Fibroblast of pulmonary artery (primary cell): Measurements from ENCODE around the gene TBCEL.
A peak's percentile ranks its signal among the peaks of the same experiment; 100 is the strongest.
"Not testable (repeated sequence)": the region's sequence is repeated elsewhere in the genome, so short reads cannot be mapped to it uniquely, and the experiment has no call there.

Experiments
- DNase-seq: peaks from one replicate; pipeline ENCODE4 v3.0.0-alpha.2; 2010; ENCODE audit warnings: low read depth
- H3K4me3 ChIP-seq: replicated peaks from 2 replicates; pipeline ENCODE4 v1.5.1; 2011; ENCODE audit warnings: low read depth, mild to moderate bottlenecking, control low read depth, low read length, moderate library complexity
- TF ChIP-seq, protein P1 (sequence below): IDR thresholded peaks from 2 replicates; pipeline ENCODE4 v1.5.1; 2011; ENCODE audit warnings: mild to moderate bottlenecking, control low read depth, low read length, inconsistent platforms; ENCODE audit errors: missing control alignments

Gene TBCEL

DNA sequence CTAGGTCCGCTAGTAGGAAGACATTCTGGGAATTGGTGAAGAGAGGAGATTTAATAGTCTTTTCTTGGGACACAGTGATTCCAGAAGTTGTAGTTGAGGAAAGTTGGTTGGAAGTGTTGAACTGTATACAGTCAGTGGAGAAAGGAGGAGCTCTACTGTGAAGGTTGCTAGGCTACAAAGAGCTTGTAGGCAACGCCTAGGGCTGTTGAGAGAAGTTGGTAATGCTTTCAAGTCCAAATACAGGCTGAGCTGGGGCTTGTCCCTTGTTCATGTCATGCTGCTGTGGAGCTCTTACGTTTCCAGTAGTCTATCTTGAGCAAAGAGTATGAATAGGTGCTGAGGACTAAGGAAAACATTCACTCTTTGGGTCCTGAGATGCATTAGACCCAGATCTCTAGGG lies 1.1 kb downstream of the TBCEL start:
- peak; percentile 25 for DNase-seq
- TF ChIP-seq, protein P1, sequence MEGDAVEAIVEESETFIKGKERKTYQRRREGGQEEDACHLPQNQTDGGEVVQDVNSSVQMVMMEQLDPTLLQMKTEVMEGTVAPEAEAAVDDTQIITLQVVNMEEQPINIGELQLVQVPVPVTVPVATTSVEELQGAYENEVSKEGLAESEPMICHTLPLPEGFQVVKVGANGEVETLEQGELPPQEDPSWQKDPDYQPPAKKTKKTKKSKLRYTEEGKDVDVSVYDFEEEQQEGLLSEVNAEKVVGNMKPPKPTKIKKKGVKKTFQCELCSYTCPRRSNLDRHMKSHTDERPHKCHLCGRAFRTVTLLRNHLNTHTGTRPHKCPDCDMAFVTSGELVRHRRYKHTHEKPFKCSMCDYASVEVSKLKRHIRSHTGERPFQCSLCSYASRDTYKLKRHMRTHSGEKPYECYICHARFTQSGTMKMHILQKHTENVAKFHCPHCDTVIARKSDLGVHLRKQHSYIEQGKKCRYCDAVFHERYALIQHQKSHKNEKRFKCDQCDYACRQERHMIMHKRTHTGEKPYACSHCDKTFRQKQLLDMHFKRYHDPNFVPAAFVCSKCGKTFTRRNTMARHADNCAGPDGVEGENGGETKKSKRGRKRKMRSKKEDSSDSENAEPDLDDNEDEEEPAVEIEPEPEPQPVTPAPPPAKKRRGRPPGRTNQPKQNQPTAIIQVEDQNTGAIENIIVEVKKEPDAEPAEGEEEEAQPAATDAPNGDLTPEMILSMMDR, result no peak
- peak overlapping the region; percentile 91 for H3K4me3 ChIP-seq

DNA sequence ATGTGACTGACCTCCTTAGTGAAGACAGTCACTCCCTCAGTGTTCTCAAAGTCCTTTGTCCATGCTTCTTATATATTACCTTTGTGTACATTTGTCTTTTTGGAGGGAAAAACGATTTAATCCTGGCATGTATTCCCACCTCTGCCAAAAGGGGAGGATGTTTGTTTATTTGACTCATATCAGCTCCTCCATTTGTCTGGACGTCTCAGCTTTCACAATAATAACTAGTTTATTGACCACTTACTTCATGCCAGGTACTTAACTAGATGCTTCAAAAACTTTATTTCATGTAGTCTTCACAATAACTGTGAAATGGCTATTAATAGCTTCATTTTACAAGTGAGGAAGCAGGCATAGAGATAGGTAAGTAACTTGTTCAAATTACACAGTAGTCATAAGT lies 5.3 kb downstream of the TBCEL start:
- H3K4me3 ChIP-seq, result no peak overlapping the region
- DNase-seq, result no peak
- TF ChIP-seq, protein P1, result no peak

DNA sequence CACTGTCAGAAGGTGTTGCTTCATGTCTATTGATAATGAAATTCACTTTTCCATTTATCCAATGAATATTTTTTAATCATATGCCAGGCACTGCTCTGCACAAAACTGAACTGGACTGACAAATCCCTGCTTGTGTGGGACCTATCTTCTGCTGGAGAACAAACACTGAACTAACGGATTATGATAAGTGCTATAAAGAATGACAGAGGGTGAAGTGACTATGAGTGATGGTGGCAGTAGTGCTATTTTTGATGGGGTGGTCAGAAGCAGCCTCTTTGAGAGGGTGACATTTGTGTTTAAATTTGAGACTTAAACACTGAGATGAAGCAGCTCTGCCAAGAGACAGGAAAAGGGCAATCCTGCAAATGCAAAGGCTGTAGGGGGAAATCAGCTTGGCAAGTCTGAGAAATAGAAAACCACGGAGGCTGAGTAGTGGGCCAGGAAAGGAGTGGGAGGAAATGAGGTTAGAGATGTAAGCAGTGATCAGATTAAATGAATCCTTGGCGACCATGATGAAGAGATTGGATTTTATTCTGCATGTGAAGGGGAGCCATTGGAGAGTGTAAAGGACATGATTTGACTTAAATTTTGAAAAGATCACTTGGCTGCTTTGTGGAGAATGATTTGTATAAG lies 6.0 kb downstream of the TBCEL start:
- TF ChIP-seq, protein P1, result no peak
- DNase-seq, result no peak
- no peak overlapping the region for H3K4me3 ChIP-seq

DNA sequence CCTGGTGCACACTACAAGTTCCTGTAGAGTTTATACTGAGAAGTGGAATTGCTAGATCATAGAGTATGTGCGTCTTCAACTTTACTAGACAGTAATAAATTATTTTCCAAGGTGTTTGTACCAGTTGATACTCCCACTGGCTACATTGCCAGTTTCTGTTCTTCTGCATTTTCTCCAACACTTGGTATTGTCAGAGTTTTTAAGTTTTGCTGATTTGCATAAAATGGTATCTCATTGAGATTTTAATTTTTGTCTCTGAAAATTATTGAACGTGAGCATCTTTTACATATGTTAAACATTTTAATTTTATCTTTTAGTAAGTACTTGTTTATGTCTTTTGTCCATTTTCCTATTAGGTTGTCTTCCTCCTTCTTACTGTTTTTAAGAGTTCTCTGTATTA lies 7.3 kb downstream of the TBCEL start:
- TF ChIP-seq, protein P1, result no peak
- no peak for DNase-seq
- no peak overlapping the region for H3K4me3 ChIP-seq

DNA sequence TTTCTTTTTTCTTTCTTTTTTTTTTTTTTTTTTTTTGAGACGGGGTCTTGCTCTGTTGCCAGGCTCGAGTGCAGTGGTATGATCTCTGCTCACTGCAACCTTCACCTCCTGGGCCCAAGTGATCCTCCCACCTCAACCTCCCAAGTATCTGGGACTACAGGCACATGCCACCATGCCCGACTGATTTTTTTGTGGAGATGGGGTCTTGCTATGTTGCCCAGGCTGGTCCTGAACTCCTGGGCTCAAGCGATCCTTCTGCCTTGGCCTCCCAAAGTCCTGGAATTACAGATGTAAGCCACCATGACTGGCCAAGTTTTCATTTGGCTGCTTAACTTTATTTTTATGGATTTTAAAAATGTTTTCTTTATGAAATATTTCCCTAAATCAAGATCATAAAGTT lies 7.7 kb downstream of the TBCEL start:
- not testable (repeated sequence) for H3K4me3 ChIP-seq, DNase-seq

DNA sequence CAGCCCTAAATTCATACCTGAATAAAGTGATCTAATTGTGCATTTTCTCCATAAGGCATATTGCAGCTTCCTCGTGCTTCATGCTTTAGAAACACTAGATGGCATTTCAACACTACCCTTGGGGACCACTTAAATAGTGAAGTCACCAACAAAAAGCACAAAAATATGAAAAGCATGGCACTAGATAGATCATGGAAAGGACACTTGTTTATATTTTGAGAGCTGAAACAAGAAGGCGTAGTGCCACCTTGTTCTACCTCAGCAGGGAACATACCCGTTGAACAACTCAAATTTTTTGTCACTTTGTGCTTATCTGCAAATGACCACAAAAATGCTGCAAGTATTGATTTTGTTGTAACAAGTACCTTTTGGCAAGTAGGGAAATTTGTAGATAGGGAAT lies 8.6 kb downstream of the TBCEL start:
- TF ChIP-seq, protein P1, result no peak
- DNase-seq, result no peak

DNA sequence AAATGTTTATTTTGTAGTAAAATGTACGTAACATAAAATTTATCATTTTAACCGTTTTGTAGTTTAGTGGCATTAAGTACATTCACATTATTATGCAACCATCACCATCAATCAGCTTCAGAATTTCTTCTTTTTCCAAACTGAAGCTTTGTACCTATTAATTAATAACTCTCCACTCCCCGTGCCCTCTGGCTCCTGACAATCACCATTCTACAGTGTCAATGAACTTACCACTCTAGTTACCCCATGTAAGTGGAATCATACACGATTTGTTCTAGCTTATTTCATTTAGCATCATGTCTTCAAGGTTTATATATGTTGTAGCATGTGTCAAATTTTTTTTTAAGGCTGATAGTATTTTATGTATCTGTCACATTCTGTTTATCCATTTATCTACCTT lies 9.7 kb downstream of the TBCEL start:
- no peak overlapping the region for H3K4me3 ChIP-seq
- TF ChIP-seq, protein P1, result no peak
- no peak for DNase-seq

More for the DNA sequence above, 8.6 kb downstream of the TBCEL start:
- no peak overlapping the region for H3K4me3 ChIP-seq
